Measurements from ENCODE around the gene ZBED2. TPM values are rescaled to one million over a fixed set of nuclear protein-coding genes. Genes with fewer than 3 reads are reported as not detected.

ZBED2 gene
- total and polyA plus RNA-seq, 2 experiments from 2014 or later = 0.50 to 0.66 TPM

DNA sequence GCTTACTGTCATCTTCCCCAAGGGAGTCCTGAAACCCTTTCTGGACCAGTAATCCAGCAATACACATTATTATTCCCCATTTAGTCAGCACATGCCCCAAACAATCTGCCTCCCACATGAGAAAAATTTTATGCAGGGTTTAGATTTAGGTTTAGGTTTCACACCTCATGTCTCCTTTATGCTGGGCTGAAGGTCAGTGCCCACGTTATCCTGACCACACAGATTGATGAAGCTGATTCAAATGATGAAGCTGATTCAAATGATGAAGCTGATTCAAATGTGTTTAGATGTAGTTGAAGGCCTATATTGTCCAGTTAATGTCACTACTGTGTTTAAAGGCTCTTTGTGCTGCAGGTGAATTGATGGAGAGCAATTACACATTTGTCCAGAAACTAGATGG lies 18.1 kb upstream of the ZBED2 start:
- no peaks in the 10 kb centered on the region for H3K9me2 ChIP-seq (replicated peaks; ENCODE audit: insufficient read depth)
- H3K9me3 ChIP-seq (ENCODE audit: low read depth) = no peaks in the 10 kb centered on the region
- no peaks in the 10 kb centered on the region for H3K79me2 ChIP-seq
- H3K36me3 ChIP-seq (replicated peaks; ENCODE audit: insufficient read depth, low read depth) = no peaks in the 10 kb centered on the region
- no peak for DNase-seq (ENCODE audit: low spot score)
- H3K27me3 ChIP-seq = no peaks in the 10 kb centered on the region
- H2AFZ ChIP-seq = no peak overlapping the region
- no peak overlapping the region for H3K4me2 ChIP-seq
- H4K20me1 ChIP-seq (ENCODE audit: insufficient read depth, poor library complexity, severe bottlenecking) = no peaks in the 10 kb centered on the region
- TF ChIP-seq, protein P1, sequence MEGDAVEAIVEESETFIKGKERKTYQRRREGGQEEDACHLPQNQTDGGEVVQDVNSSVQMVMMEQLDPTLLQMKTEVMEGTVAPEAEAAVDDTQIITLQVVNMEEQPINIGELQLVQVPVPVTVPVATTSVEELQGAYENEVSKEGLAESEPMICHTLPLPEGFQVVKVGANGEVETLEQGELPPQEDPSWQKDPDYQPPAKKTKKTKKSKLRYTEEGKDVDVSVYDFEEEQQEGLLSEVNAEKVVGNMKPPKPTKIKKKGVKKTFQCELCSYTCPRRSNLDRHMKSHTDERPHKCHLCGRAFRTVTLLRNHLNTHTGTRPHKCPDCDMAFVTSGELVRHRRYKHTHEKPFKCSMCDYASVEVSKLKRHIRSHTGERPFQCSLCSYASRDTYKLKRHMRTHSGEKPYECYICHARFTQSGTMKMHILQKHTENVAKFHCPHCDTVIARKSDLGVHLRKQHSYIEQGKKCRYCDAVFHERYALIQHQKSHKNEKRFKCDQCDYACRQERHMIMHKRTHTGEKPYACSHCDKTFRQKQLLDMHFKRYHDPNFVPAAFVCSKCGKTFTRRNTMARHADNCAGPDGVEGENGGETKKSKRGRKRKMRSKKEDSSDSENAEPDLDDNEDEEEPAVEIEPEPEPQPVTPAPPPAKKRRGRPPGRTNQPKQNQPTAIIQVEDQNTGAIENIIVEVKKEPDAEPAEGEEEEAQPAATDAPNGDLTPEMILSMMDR (IDR thresholded peaks at IDR 0.05; ENCODE audit: poor library complexity) = no peak
- TF ChIP-seq EZH2phosphoT487 (IDR thresholded peaks at IDR 0.05; ENCODE audit: low read depth, severe bottlenecking, unreplicated experiment) = no peak
- no peak for TF ChIP-seq EZH2 (IDR thresholded peaks at IDR 0.05; ENCODE audit: borderline replicate concordance)
- no peaks in the 10 kb centered on the region for H3K4me1 ChIP-seq (ENCODE audit: insufficient read depth)
- 86% methylated on average over 1 of the region's 1 CpG for WGBS (ENCODE audit: low lambda C conversion rate, missing lambda C conversion rate)
- H3K27ac ChIP-seq = no peak overlapping the region
- no peak overlapping the region for H3K4me3 ChIP-seq

DNA sequence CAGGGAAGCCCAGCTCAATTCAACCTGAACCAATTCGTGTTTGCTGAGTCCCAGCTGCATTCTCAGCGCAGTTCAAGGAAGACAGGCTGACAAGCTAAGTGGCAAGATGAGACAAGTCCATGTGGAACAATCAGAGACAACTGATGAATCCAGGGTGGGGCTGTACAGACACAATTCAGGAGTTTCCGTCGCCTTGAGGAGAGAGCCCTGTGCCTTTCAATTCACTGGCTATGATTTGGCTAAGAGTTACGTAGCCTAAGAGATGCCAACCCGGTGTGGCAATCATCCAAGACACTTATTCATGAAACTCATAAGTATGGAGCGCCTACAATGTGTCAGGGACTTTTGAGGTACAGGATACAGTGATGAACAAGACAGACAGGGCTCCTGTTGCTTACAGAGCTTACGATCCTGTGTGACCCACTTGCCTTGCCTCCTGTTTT lies 15.5 kb upstream of the ZBED2 start:
- Histone ChIP-seq H3K36me3 (replicated peaks; ENCODE audit: insufficient read depth, low read depth) (no peaks in the 10 kb centered on the region), H3K9me2 (replicated peaks; ENCODE audit: insufficient read depth) (no peaks in the 10 kb centered on the region), H3K9me3 (ENCODE audit: low read depth) (no peaks in the 10 kb centered on the region), H2AFZ (no peak overlapping the region), H3K27ac (no peak overlapping the region), H4K20me1 (ENCODE audit: insufficient read depth, poor library complexity, severe bottlenecking) (no peaks in the 10 kb centered on the region), H3K79me2 (no peaks in the 10 kb centered on the region), H3K4me3 (no peak overlapping the region), H3K27me3 (no peaks in the 10 kb centered on the region), H3K4me2 (no peak overlapping the region), H3K4me1 (ENCODE audit: insufficient read depth) (no peaks in the 10 kb centered on the region)
- no peak for DNase-seq (ENCODE audit: low spot score)
- 90% methylated on average over 8 of the region's 8 CpGs for WGBS (ENCODE audit: low lambda C conversion rate, missing lambda C conversion rate)
- TF ChIP-seq, protein P1 (IDR thresholded peaks at IDR 0.05; ENCODE audit: poor library complexity) = no peak
- TF ChIP-seq EZH2phosphoT487 (IDR thresholded peaks at IDR 0.05; ENCODE audit: low read depth, severe bottlenecking, unreplicated experiment) (no peak), EZH2 (IDR thresholded peaks at IDR 0.05; ENCODE audit: borderline replicate concordance) (no peak)

DNA sequence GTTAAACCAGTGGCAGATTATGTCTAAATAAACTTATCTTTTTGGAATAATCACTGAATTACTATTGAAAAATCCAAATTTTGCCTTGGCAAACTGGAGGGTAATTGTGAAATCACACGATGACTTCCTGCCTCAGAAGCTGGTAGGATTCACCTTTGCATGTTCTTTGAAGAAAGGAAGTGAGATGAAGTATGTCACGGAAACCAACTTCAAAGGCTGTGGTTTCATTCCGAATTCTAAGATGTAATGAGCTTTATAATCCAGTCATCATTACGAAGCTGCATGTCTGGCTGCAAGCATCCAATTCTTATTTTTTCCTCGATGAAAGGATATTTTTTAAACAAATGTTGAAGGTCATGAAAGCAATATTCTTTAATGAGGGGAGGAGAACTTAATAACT lies 15.0 kb upstream of the ZBED2 start:
- no peaks in the 10 kb centered on the region for H4K20me1 ChIP-seq (ENCODE audit: insufficient read depth, poor library complexity, severe bottlenecking)
- no peaks in the 10 kb centered on the region for H3K9me3 ChIP-seq (ENCODE audit: low read depth)
- DNase-seq (ENCODE audit: low spot score) = no peak
- WGBS (ENCODE audit: low lambda C conversion rate, missing lambda C conversion rate) = 86% methylated on average over 5 of the region's 5 CpGs
- H3K27me3 ChIP-seq = no peaks in the 10 kb centered on the region
- no peaks in the 10 kb centered on the region for H3K9me2 ChIP-seq (replicated peaks; ENCODE audit: insufficient read depth)
- no peaks in the 10 kb centered on the region for H3K79me2 ChIP-seq
- no peak overlapping the region for H3K4me2 ChIP-seq
- H3K4me1 ChIP-seq (ENCODE audit: insufficient read depth) = no peaks in the 10 kb centered on the region
- H3K27ac ChIP-seq = no peak overlapping the region
- no peak for TF ChIP-seq EZH2 (IDR thresholded peaks at IDR 0.05; ENCODE audit: borderline replicate concordance)
- H3K4me3 ChIP-seq = no peak overlapping the region
- H3K36me3 ChIP-seq (replicated peaks; ENCODE audit: insufficient read depth, low read depth) = no peaks in the 10 kb centered on the region
- no peak overlapping the region for H2AFZ ChIP-seq

DNA sequence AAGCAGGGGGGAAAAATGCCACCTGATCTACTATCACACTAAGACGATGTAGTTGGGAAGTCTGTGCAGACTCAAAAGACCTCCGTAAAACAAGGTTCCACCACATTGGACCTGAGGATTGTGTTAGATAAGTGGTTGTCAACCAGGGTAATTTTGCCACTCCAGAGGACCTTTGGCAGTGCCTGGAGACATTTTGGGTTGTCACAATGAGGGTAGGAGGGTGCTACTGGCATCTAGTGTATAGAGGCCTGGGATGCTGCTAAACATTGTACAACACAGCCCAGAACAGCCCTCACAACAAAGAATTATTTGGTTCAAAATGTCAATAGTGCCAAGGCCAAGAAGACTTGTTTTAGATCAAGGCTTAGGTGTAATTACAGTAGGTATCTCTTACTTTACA lies 14.6 kb upstream of the ZBED2 start:
- H3K9me3 ChIP-seq (ENCODE audit: low read depth) = no peaks in the 10 kb centered on the region
- no peaks in the 10 kb centered on the region for H3K36me3 ChIP-seq (replicated peaks; ENCODE audit: insufficient read depth, low read depth)
- no peak overlapping the region for H3K27ac ChIP-seq
- H3K4me1 ChIP-seq (ENCODE audit: insufficient read depth) = no peaks in the 10 kb centered on the region
- no peaks in the 10 kb centered on the region for H3K27me3 ChIP-seq
- H4K20me1 ChIP-seq (ENCODE audit: insufficient read depth, poor library complexity, severe bottlenecking) = no peaks in the 10 kb centered on the region
- H3K79me2 ChIP-seq = no peaks in the 10 kb centered on the region
- H3K4me3 ChIP-seq = no peak overlapping the region
- H2AFZ ChIP-seq = no peak overlapping the region
- WGBS (ENCODE audit: low lambda C conversion rate, missing lambda C conversion rate) = 84% methylated on average over 2 of the region's 2 CpGs
- H3K4me2 ChIP-seq = no peak overlapping the region
- no peak for TF ChIP-seq EZH2phosphoT487 (IDR thresholded peaks at IDR 0.05; ENCODE audit: low read depth, severe bottlenecking, unreplicated experiment)
- no peak for TF ChIP-seq EZH2 (IDR thresholded peaks at IDR 0.05; ENCODE audit: borderline replicate concordance)
- TF ChIP-seq, protein P1 (IDR thresholded peaks at IDR 0.05; ENCODE audit: poor library complexity) = no peak
- DNase-seq (ENCODE audit: low spot score) = no peak
- no peaks in the 10 kb centered on the region for H3K9me2 ChIP-seq (replicated peaks; ENCODE audit: insufficient read depth)
